IPS DF 4.7 (cell line): ENCODE results near the gene TBCCD1.
"Not testable (repeated sequence)": the region's sequence is repeated elsewhere in the genome, so short reads cannot be mapped to it uniquely, and the experiment has no call there.

Experiments
- DNase-seq: peaks from one replicate; pipeline ENCODE4 v3.0.0-alpha.2; 2013; ENCODE audit warnings: low spot score; ENCODE audit errors: extremely low read depth

TBCCD1 gene

GRCh38 chr3:186596568-186597287, 29.6 kb upstream of the TBCCD1 start:
- DNase-seq = no peak

- DNase-seq = no peak
These were observed 27.5 kb upstream of the TBCCD1 start for GRCh38 chr3:186594591-186595113.

- DNase-seq = no peak
These were observed 26.7 kb upstream of the TBCCD1 start for GRCh38 chr3:186593862-186594261.

- DNase-seq = no peak
These were observed 25.5 kb upstream of the TBCCD1 start for GRCh38 chr3:186592682-186593081.

- no peak for DNase-seq
These were observed 23.6 kb upstream of the TBCCD1 start for GRCh38 chr3:186590580-186591295.

- no peak for DNase-seq
These were observed 22.9 kb upstream of the TBCCD1 start for GRCh38 chr3:186589856-186590579.

- DNase-seq = no peak
These were observed 22.0 kb upstream of the TBCCD1 start for GRCh38 chr3:186589121-186589520.

- no peak for DNase-seq
These were observed 21.5 kb upstream of the TBCCD1 start for GRCh38 chr3:186588632-186589031.

- DNase-seq = no peak
These were observed 20.0 kb upstream of the TBCCD1 start for GRCh38 chr3:186587183-186587582.

GRCh38 chr3:186586245-186586644, 19.1 kb upstream of the TBCCD1 start:
- DNase-seq = not testable (repeated sequence)

GRCh38 chr3:186583831-186584230, 16.7 kb upstream of the TBCCD1 start:
- DNase-seq = no peak

- no peak for DNase-seq
These were observed 15.4 kb upstream of the TBCCD1 start for GRCh38 chr3:186582541-186582940.

- DNase-seq = no peak
These were observed 13.6 kb upstream of the TBCCD1 start for GRCh38 chr3:186580785-186581184.

- no peak for DNase-seq
These were observed 10.4 kb upstream of the TBCCD1 start for GRCh38 chr3:186577521-186577920.

- no peak for DNase-seq
These were observed 4.5 kb upstream of the TBCCD1 start for GRCh38 chr3:186571644-186572013.

GRCh38 chr3:186570941-186571643, 4.0 kb upstream of the TBCCD1 start:
- DNase-seq = no peak

GRCh38 chr3:186570096-186570940, 3.2 kb upstream of the TBCCD1 start, which contains the start of gene DNAJB11:
Gene DNAJB11, plus strand, starts transcription at chr3:186570720. Its CDS starts 178 bp downstream, at chr3:186570898.
- DNase-seq = peak; percentile 99

- DNase-seq = no peak
These were observed 2.6 kb upstream of the TBCCD1 start for GRCh38 chr3:186569779-186570095.

- not testable (repeated sequence) for DNase-seq
These were observed 2.2 kb upstream of the TBCCD1 start for GRCh38 chr3:186569361-186569760.

GRCh38 chr3:186566772-186567071, 417 bp downstream of the TBCCD1 start:
- DNase-seq = no peak

- no peak for DNase-seq
These were observed 2.6 kb downstream of the TBCCD1 start for GRCh38 chr3:186564586-186564985.
